ENCODE data around the gene GMPS.

GMPS gene

GRCh38 chr3:155908086-155908485, 37.6 kb downstream of the GMPS start:
- no peak overlapping the region for H3K9ac ChIP-seq (ENCODE audit: low read length)
- no peaks in the 10 kb centered on the region for H3K9me3 ChIP-seq (ENCODE audit: low read length)
- no peaks in the 10 kb centered on the region for H3K27me3 ChIP-seq (ENCODE audit: control insufficient read depth in 1 of 2, insufficient read depth in 2 of 2, low read length in 2 of 2)
- H3K36me3 ChIP-seq (ENCODE audit: insufficient read depth, low read length): peaks cover 29% of the 10 kb centered on the region
- H3K27ac ChIP-seq (ENCODE audit: low read depth, low read length): no peak overlapping the region
- H3K4me3 ChIP-seq (ENCODE audit: low read depth in 1 of 2, low read length in 2 of 2): no peak overlapping the region
- H3K4me1 ChIP-seq (ENCODE audit: insufficient read depth, low read length): peaks cover 4% of the 10 kb centered on the region

DNA sequence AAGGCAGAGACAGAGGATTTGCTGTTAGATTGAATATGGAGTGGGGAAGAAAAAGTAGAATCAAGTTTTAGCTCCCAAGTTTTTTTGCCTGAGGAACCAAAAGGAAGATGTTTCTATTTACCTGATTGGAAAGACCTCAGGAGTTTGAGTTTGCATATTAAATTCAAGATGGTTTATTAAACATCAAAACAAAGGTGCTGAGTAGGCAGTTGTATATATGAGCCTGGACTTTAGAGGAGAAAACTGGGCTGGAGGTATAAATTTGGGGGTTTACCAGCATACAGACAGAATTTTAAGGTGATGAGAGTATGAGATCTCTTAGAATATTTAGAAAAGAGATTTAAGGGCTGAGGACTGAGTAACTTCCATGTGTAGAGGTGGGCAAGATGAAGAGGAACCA, 38.2 kb downstream of the GMPS start:
- Histone ChIP-seq H3K9me3 (ENCODE audit: low read length) (no peaks in the 10 kb centered on the region), H3K4me1 (ENCODE audit: insufficient read depth, low read length) (peaks cover 7% of the 10 kb centered on the region), H3K4me3 (ENCODE audit: low read depth in 1 of 2, low read length in 2 of 2) (no peak overlapping the region), H3K36me3 (ENCODE audit: insufficient read depth, low read length) (peaks cover 29% of the 10 kb centered on the region), H3K27ac (ENCODE audit: low read depth, low read length) (no peak overlapping the region), H3K9ac (ENCODE audit: low read length) (no peak overlapping the region), H3K27me3 (ENCODE audit: control insufficient read depth in 1 of 2, insufficient read depth in 2 of 2, low read length in 2 of 2) (no peaks in the 10 kb centered on the region)

- peaks cover 48% of the 10 kb centered on the region for H3K36me3 ChIP-seq (ENCODE audit: insufficient read depth, low read length)
- H3K4me1 ChIP-seq (ENCODE audit: insufficient read depth, low read length): peaks cover 7% of the 10 kb centered on the region
- no peak overlapping the region for H3K9ac ChIP-seq (ENCODE audit: low read length)
These were observed 41.6 kb downstream of the GMPS start for GRCh38 chr3:155912090-155912489.

GRCh38 chr3:155912579-155913190, 42.2 kb downstream of the GMPS start:
- no peak overlapping the region for H3K27ac ChIP-seq (ENCODE audit: low read depth, low read length)
- peaks cover 7% of the 10 kb centered on the region for H3K4me1 ChIP-seq (ENCODE audit: insufficient read depth, low read length)
- no peak overlapping the region for H3K9ac ChIP-seq (ENCODE audit: low read length)
- no peak overlapping the region for H3K4me3 ChIP-seq (ENCODE audit: low read depth in 1 of 2, low read length in 2 of 2)
- peaks cover 50% of the 10 kb centered on the region for H3K36me3 ChIP-seq (ENCODE audit: insufficient read depth, low read length)
- no peaks in the 10 kb centered on the region for H3K27me3 ChIP-seq (ENCODE audit: control insufficient read depth in 1 of 2, insufficient read depth in 2 of 2, low read length in 2 of 2)
- H3K9me3 ChIP-seq (ENCODE audit: low read length): no peaks in the 10 kb centered on the region

More at GRCh38 chr3:155912090-155912489, 41.6 kb downstream of the GMPS start:
- Histone ChIP-seq H3K27ac (ENCODE audit: low read depth, low read length) (no peak overlapping the region), H3K9me3 (ENCODE audit: low read length) (no peaks in the 10 kb centered on the region), H3K27me3 (ENCODE audit: control insufficient read depth in 1 of 2, insufficient read depth in 2 of 2, low read length in 2 of 2) (no peaks in the 10 kb centered on the region), H3K4me3 (ENCODE audit: low read depth in 1 of 2, low read length in 2 of 2) (no peak overlapping the region)

- no peaks in the 10 kb centered on the region for H3K27me3 ChIP-seq (ENCODE audit: control insufficient read depth in 1 of 2, insufficient read depth in 2 of 2, low read length in 2 of 2)
- no peaks in the 10 kb centered on the region for H3K9me3 ChIP-seq (ENCODE audit: low read length)
- no peak overlapping the region for H3K4me3 ChIP-seq (ENCODE audit: low read depth in 1 of 2, low read length in 2 of 2)
- no peak overlapping the region for H3K27ac ChIP-seq (ENCODE audit: low read depth, low read length)
- no peak overlapping the region for H3K9ac ChIP-seq (ENCODE audit: low read length)
- peaks cover 48% of the 10 kb centered on the region for H3K36me3 ChIP-seq (ENCODE audit: insufficient read depth, low read length)
- H3K4me1 ChIP-seq (ENCODE audit: insufficient read depth, low read length): peaks cover 6% of the 10 kb centered on the region
These were observed 47.3 kb downstream of the GMPS start for GRCh38 chr3:155917781-155918180.

DNA sequence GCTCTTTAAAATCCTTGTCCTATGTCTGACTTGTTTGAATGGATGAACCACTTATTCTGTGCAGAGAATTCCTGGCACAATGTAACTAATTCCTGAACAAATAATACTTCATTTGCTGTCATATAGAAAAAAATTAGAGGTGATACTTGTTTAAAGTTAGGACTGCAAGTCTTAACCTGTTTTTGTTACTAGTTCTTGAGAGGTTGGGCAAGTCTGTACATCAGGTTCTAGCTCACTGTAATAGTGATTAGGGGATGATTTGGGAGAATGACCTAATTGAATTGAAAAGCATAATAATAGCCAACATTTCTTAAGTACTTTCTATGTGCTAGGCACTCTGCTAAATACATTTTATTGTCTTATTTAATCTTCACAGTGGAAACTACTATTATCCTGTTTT, 49.3 kb downstream of the GMPS start:
- Histone ChIP-seq H3K9me3 (ENCODE audit: low read length) (no peaks in the 10 kb centered on the region), H3K27me3 (ENCODE audit: control insufficient read depth in 1 of 2, insufficient read depth in 2 of 2, low read length in 2 of 2) (no peaks in the 10 kb centered on the region), H3K27ac (ENCODE audit: low read depth, low read length) (no peak overlapping the region), H3K36me3 (ENCODE audit: insufficient read depth, low read length) (peaks cover 43% of the 10 kb centered on the region), H3K9ac (ENCODE audit: low read length) (no peak overlapping the region), H3K4me1 (ENCODE audit: insufficient read depth, low read length) (no peaks in the 10 kb centered on the region), H3K4me3 (ENCODE audit: low read depth in 1 of 2, low read length in 2 of 2) (no peak overlapping the region)

GRCh38 chr3:155921486-155921885, 51.0 kb downstream of the GMPS start:
- no peak overlapping the region for H3K9ac ChIP-seq (ENCODE audit: low read length)
- H3K27ac ChIP-seq (ENCODE audit: low read depth, low read length): no peak overlapping the region
- peaks cover 40% of the 10 kb centered on the region for H3K36me3 ChIP-seq (ENCODE audit: insufficient read depth, low read length)
- H3K4me1 ChIP-seq (ENCODE audit: insufficient read depth, low read length): no peaks in the 10 kb centered on the region
- H3K4me3 ChIP-seq (ENCODE audit: low read depth in 1 of 2, low read length in 2 of 2): no peak overlapping the region
- H3K9me3 ChIP-seq (ENCODE audit: low read length): no peaks in the 10 kb centered on the region
- H3K27me3 ChIP-seq (ENCODE audit: control insufficient read depth in 1 of 2, insufficient read depth in 2 of 2, low read length in 2 of 2): no peaks in the 10 kb centered on the region

- no peaks in the 10 kb centered on the region for H3K27me3 ChIP-seq (ENCODE audit: control insufficient read depth in 1 of 2, insufficient read depth in 2 of 2, low read length in 2 of 2)
- H3K27ac ChIP-seq (ENCODE audit: low read depth, low read length): no peak overlapping the region
- H3K4me3 ChIP-seq (ENCODE audit: low read depth in 1 of 2, low read length in 2 of 2): no peak overlapping the region
- H3K9ac ChIP-seq (ENCODE audit: low read length): no peak overlapping the region
- peaks cover 28% of the 10 kb centered on the region for H3K36me3 ChIP-seq (ENCODE audit: insufficient read depth, low read length)
- H3K9me3 ChIP-seq (ENCODE audit: low read length): no peaks in the 10 kb centered on the region
- peaks cover 5% of the 10 kb centered on the region for H3K4me1 ChIP-seq (ENCODE audit: insufficient read depth, low read length)
These were observed 63.8 kb downstream of the GMPS start for GRCh38 chr3:155934230-155934629.

DNA sequence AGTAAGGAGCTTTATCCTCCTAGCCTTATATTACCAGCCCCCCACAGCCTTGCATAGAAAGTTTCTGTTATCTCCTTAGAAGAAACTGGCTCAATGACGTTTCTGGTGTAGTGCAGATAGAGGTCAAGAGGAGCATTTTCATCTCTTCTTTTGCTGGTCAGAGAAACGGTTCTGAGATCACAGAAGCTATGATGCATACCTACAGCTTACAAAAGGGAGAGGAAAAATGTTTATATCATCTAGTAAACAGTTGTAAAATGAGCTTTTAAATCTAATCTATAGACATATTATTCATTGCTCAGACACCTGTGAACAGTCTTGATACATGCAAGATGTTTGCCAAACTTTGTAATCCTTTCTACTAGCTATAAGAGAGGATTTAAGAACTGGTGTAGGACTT, 68.0 kb downstream of the GMPS start:
- no peak overlapping the region for H3K27ac ChIP-seq (ENCODE audit: low read depth, low read length)
- no peaks in the 10 kb centered on the region for H3K27me3 ChIP-seq (ENCODE audit: control insufficient read depth in 1 of 2, insufficient read depth in 2 of 2, low read length in 2 of 2)
- no peak overlapping the region for H3K4me3 ChIP-seq (ENCODE audit: low read depth in 1 of 2, low read length in 2 of 2)
- H3K9me3 ChIP-seq (ENCODE audit: low read length): no peaks in the 10 kb centered on the region
- no peak overlapping the region for H3K9ac ChIP-seq (ENCODE audit: low read length)
- H3K4me1 ChIP-seq (ENCODE audit: insufficient read depth, low read length): peaks cover 5% of the 10 kb centered on the region
- peaks cover 28% of the 10 kb centered on the region for H3K36me3 ChIP-seq (ENCODE audit: insufficient read depth, low read length)

DNA sequence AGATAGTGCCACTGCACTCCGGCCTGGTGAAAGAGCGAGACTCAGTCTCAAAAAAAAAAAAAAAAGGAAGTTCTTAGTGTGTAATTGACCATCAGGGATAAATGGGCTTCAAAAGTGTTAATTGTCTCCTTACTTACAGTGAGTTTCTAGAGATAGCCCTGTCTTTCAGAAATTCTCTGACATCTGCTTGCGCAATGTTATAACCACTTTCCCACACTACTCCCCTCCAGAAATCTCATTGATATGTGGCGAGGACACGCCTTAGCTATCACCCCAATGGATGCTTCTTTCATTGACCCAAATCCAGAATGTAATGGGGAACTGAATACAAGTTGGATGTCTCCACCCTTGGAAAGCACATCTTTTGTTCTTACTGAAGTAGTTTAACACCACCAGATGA, 70.9 kb downstream of the GMPS start:
- Histone ChIP-seq H3K27me3 (ENCODE audit: control insufficient read depth in 1 of 2, insufficient read depth in 2 of 2, low read length in 2 of 2) (no peaks in the 10 kb centered on the region), H3K4me1 (ENCODE audit: insufficient read depth, low read length) (peaks cover 5% of the 10 kb centered on the region), H3K27ac (ENCODE audit: low read depth, low read length) (no peak overlapping the region), H3K9me3 (ENCODE audit: low read length) (no peaks in the 10 kb centered on the region), H3K4me3 (ENCODE audit: low read depth in 1 of 2, low read length in 2 of 2) (no peak overlapping the region), H3K36me3 (ENCODE audit: insufficient read depth, low read length) (peaks cover 24% of the 10 kb centered on the region), H3K9ac (ENCODE audit: low read length) (no peak overlapping the region)

DNA sequence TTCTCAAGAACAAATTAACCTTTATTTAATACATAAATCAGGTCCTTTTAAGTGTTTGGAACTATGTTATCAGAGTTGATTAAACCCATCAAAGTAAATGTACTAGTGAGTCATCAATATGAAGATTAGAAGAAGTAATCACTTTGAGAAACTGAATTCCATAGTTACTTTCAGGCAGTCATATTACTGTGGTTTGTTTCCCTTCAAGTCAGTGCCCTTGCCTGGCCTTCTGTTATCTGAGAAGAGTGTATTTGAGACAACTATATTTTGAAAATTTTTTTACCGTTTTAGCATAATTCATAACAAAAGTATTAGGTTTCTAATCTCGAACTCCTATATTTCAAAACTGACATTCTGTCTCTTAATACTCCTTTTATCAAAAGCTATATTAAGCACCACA, 73.6 kb downstream of the GMPS start:
- no peak overlapping the region for H3K4me3 ChIP-seq (ENCODE audit: low read depth in 1 of 2, low read length in 2 of 2)
- no peaks in the 10 kb centered on the region for H3K4me1 ChIP-seq (ENCODE audit: insufficient read depth, low read length)
- H3K27me3 ChIP-seq (ENCODE audit: control insufficient read depth in 1 of 2, insufficient read depth in 2 of 2, low read length in 2 of 2): no peaks in the 10 kb centered on the region

GRCh38 chr3:155946178-155946577, 75.7 kb downstream of the GMPS start:
- H3K9ac ChIP-seq (ENCODE audit: low read length): no peak overlapping the region

More for the DNA sequence above, 73.6 kb downstream of the GMPS start:
- no peak overlapping the region for H3K27ac ChIP-seq (ENCODE audit: low read depth, low read length)
- no peaks in the 10 kb centered on the region for H3K9me3 ChIP-seq (ENCODE audit: low read length)
- no peak overlapping the region for H3K9ac ChIP-seq (ENCODE audit: low read length)
- no peaks in the 10 kb centered on the region for H3K36me3 ChIP-seq (ENCODE audit: insufficient read depth, low read length)

More at GRCh38 chr3:155946178-155946577, 75.7 kb downstream of the GMPS start:
- Histone ChIP-seq H3K27me3 (ENCODE audit: control insufficient read depth in 1 of 2, insufficient read depth in 2 of 2, low read length in 2 of 2) (no peaks in the 10 kb centered on the region), H3K36me3 (ENCODE audit: insufficient read depth, low read length) (no peaks in the 10 kb centered on the region), H3K27ac (ENCODE audit: low read depth, low read length) (no peak overlapping the region), H3K4me3 (ENCODE audit: low read depth in 1 of 2, low read length in 2 of 2) (no peak overlapping the region), H3K4me1 (ENCODE audit: insufficient read depth, low read length) (no peaks in the 10 kb centered on the region), H3K9me3 (ENCODE audit: low read length) (no peaks in the 10 kb centered on the region)

All from muscle layer of colon (tissue), 2 donors.